NCI-H510A (cell line): ENCODE measurements around the gene PTPN23.
"Not testable (repeated sequence)": the region's sequence is repeated elsewhere in the genome, so short reads cannot be mapped to it uniquely, and the experiment has no call there.

ENCODE experiments used
- DNase-seq: peaks from one replicate; lab custom pipeline; 2025; lab: John Stamatoyannopoulos, UW

The PTPN23 gene

GRCh38 chr3:47441796-47442551 lies 61.2 kb downstream of the PTPN23 start:
- no peak for DNase-seq

DNA sequence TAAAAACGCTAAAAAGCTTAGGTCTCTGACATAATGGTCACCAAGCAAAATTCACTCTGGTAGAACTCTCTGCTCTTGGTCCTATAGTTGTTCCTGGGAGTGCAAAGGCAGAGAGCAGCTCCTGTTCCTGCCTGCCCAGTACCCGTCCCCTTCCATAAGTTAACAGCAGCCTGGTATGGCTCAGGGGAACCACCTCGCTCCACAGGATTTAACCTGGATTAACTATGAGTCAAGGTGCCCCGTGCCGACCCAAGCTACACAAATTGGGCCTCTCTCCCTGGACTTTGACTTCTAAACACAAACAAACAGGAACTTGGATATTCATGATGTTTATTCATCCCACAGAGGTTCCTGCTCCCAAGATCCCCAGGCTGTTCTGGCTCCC lies 62.8 kb downstream of the PTPN23 start:
- no peak for DNase-seq

- no peak for DNase-seq
These were observed 63.3 kb downstream of the PTPN23 start for GRCh38 chr3:47444103-47444502.

DNA sequence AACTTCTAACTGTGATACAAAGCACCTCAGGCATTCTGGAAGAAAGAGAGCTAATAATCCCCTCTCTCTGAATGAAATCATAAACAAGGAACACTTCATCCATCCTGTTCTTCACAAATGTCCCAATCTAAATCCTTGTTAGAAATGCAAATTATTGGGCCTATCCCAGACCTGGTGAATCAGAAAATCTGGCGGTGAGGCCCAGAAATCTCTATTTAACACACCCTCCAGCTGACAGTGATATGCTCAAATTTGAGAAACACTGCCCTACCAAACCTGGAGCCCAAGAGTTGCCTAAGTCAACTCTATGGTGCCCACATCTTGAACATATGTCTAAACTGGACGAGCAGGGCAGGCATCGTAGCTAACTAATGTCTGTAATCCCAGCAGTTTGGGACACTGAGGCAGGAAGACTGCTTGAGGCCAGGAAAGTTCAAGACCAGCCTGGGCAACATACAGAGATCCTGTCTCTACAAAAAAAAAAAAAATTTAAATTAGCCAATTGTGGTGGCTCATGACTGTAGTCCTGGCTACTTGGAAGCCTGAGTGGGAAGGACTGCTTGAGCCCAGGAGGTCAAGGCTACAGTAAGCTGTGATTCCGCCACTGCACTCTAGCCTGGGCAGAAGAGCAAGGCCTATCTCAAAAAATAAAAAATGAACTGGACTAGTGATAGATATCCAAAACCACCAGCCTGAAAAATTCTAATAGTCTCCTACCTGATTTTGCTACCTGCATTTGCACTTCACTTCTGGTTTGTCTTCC lies 71.8 kb downstream of the PTPN23 start:
- DNase-seq, result no peak

DNA sequence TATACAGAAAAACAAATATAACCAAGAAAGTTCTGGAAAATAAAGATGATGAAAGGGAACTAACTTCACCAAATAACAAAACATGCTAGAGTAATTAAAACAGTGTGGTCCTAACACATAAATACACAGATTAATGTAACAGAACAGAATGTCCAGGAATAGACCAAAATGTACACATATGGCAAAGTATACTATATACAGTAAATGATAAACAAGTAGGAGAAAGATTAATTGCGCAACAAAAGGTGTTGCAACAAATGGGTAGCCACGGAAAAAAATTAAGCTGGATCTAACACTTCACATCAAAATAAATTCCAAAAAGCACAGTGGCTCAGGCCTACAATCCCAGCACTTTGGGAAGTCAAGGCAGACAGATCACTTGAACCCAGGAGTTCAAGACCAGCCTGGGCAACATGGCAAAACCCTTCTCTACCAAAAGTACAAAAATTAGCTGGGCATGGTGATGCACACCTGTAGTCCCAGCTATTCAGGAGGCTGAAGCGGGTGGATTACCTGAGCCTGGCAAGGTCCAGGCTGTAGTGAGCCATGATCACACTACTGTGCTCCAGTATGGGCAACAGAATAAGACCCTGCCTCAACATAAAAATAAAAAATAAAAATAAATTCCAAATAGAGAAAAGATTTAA lies 75.1 kb downstream of the PTPN23 start:
- no peak for DNase-seq

- no peak for DNase-seq
These were observed 76.2 kb downstream of the PTPN23 start for GRCh38 chr3:47456984-47457383.

GRCh38 chr3:47459534-47460085 lies 78.8 kb downstream of the PTPN23 start:
- DNase-seq, result not testable (repeated sequence)
